NCI-H1436 (cell line): ENCODE data around the gene AP4E1.
"Not testable (repeated sequence)": the region's sequence is repeated elsewhere in the genome, so short reads cannot be mapped to it uniquely, and the experiment has no call there.

Experiments
- DNase-seq: peaks from one replicate; lab custom pipeline; 2025; lab: John Stamatoyannopoulos, UW

The AP4E1 gene

GRCh38 chr15:50908209-50909009 lies at the start of gene AP4E1:
TSS of gene AP4E1 (plus strand) at chr15:50908683. CDS start at chr15:50908779, 96 bp downstream.
- DNase-seq, result peak; percentile 88

DNA sequence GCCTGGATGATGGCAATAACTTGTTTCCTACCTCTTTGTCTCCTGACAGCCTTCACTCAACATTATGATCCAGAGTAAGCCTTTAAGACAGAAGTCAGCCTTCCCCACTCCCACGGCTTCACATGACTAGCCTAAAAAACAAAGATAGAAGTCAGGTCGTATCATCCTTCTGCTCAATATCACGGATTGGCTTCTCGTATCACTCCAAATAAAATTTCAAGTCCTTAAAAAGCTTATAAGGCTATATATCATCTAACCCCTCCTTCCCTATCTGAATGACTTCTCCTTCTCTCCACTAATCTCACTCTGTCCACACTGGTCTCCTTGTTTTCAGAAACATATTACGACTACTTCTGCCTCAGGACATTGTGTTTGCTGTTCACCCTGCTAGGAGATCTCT lies 47.7 kb upstream of the AP4E1 start:
- no peak for DNase-seq

DNA sequence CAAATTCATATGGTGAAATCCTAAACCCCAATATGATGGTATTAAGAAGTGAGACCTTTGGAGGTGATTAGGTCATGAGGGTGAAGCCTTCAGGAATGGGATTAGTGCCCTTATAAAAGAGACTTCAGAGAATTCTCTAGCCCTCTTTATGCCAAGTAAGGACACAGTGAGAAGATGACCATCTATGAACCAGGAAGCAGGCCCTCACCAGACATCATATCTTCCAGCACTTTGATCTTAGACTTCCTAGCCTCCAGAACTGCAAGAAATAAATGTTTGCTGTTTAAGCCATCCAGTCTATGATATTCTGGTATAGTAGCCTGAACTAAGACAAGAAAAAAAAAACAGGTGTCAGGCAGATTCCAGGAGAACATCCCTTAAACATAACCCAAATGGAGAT lies 45.9 kb upstream of the AP4E1 start:
- DNase-seq, result no peak

GRCh38 chr15:50864873-50865272 lies 43.6 kb upstream of the AP4E1 start:
- no peak for DNase-seq

DNA sequence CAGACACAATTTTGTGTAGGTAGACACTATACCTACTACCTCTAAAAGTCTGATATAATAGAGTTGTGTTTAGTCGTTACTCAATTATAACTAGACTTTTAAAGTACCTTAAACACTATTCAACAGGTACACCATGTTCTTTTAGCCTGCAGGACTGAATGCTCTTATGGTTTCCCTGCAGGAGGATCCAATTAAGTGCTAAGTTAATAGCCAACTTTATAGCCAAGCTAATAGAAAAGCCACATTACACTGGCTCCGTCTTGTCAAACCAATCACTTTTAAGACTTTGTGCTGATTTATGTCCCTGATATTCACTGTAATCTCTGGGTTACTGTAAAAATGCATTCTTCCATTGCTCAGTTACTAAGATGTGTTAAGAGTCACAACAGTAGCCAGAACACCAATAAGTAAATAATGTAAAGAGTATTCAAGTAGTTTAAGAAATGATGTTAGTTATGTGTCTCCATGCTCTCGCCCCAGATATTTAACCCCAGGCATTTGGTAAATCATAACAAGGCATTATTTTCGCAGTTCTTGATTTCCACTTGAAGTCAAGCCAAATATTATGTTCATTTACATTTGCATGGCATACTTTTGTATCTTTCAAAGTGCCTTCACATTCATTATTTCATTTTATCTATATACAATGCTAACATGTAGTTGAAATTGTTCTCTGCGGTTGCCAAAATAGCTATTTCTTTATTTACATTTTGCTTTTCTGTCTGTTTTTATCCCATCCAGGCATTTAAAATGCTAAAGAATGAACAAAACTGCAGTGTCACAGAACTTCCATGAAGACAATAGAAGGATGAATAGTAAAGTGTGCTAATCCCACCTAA lies 42.7 kb upstream of the AP4E1 start:
- DNase-seq, result no peak

GRCh38 chr15:50871832-50872231 lies 36.7 kb upstream of the AP4E1 start:
- no peak for DNase-seq

- DNase-seq, result no peak
These were observed 35.6 kb upstream of the AP4E1 start for GRCh38 chr15:50872832-50873426.

- DNase-seq, result no peak
These were observed 34.5 kb upstream of the AP4E1 start for GRCh38 chr15:50873935-50874361.

DNA sequence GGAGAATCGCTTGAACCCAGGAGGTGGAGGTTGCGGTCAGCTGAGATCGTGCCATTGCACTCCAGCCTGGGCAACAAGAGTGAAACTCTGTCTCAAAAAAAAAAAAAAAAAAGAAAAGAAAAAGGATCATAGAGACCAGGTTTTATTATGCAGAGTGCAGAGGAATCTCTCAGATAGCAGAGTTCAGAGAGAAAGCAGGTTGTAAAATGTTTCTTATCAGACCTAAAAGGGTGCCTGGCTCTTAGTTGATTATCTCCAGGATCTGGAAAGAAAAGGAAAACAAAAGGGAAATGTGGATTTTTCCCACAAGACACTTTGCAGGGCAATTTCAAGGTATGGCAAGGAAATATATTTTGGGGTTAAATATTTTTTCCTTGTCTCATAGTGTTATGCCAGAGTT lies 33.2 kb upstream of the AP4E1 start:
- DNase-seq, result not testable (repeated sequence)

GRCh38 chr15:50876260-50876988 lies 32.1 kb upstream of the AP4E1 start:
- no peak for DNase-seq

GRCh38 chr15:50876989-50877360 lies 31.5 kb upstream of the AP4E1 start:
- DNase-seq, result peak; percentile 48

GRCh38 chr15:50879016-50879617 lies 29.4 kb upstream of the AP4E1 start:
- no peak for DNase-seq

DNA sequence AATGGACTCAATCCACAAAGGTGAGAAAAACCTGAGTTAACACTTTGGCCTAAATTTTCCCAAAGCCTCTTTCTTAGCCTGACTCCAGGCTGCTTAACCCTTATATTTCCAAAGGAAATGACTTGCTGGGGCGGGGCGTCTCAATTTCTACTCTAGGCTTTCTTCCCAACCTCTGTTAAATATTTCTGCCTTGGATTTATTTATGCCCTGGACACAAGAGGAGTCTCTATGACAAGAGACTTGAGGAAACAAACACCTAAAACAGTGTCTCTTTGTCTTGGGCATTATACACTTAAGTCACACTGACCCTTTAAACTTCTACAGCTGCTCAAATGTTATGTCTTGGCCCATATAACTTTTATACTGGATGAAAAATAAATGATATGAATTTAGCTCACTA lies 28.3 kb upstream of the AP4E1 start:
- DNase-seq, result no peak

GRCh38 chr15:50880651-50881114 lies 27.8 kb upstream of the AP4E1 start:
- no peak for DNase-seq

- no peak for DNase-seq
These were observed 27.1 kb upstream of the AP4E1 start for GRCh38 chr15:50881121-50882048.

GRCh38 chr15:50883903-50884302 lies 24.6 kb upstream of the AP4E1 start:
- no peak for DNase-seq

- no peak for DNase-seq
These were observed 23.9 kb upstream of the AP4E1 start for GRCh38 chr15:50884540-50884939.

DNA sequence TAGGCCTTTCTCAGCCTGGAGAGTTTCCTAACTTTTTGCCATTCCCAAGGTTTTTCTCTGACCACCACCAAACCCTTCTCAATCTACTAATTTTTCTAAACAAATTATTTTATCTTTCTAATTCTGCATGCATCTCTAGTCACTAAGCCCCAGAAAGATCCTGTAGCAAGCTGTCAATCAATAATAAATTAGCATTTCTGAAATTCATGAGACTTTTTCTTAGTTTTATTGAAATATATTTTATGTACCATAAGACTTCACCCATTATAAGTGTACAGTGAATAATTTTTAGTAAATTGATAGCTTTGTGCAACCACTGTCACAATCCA lies 22.4 kb upstream of the AP4E1 start:
- no peak for DNase-seq

DNA sequence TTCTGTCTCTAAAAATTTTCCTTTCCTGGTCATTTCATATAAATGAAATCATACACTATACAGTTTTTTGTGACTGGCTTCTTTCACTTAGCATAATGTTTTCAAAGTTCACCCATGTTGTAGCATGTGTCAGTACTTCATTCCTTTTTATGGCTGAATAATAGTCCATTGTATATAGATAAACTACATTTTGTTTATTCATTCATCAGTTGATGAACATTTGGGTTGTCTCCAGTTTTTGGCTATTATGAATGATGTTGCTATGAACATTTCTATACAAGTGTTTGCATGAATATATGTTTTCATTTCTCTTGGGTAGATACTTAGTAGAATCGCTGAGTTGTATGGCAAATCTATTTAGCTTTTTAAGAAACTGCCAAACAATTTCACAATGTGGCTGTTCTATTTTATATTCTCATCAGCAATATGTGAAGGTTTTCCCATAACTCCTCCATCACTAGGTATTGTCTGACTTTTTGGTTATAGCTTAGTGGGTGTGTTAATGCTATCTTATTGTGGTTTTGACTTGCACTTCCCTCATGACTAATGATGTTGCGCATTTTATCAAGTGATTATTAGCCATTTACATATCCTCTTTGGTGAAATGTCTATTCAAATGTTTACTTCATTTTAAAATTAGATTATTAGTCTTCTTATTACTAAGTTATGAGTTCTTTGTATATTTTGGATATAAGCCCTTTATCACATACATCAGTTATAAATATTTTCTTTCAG lies 21.7 kb upstream of the AP4E1 start:
- no peak for DNase-seq

DNA sequence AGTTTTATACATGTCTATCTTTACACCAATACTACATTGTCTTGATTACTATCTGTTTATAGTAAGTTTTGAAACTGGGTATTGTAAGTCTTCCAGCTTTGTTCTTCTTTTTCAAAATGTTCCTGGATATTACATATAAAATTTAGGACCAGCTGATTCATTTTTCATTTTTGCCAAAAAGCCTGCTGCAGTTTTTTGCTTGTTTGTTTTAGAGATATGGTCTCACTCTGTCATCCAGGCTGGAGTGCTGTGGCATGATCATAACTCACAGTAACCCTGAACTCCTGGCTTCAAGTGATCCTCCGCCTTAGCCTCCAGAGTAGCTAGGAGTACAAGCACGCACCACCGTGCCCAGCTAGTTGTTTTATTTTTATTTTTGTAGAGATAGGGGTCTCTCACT lies 20.4 kb upstream of the AP4E1 start:
- DNase-seq, result no peak
